Measurements from ENCODE around the gene BANF2. TPM values are rescaled to one million over a fixed set of nuclear protein-coding genes. Genes with fewer than 3 reads are reported as not detected.

BANF2 gene
- total RNA-seq, 1 experiment from 2014 or later, result not detected

DNA sequence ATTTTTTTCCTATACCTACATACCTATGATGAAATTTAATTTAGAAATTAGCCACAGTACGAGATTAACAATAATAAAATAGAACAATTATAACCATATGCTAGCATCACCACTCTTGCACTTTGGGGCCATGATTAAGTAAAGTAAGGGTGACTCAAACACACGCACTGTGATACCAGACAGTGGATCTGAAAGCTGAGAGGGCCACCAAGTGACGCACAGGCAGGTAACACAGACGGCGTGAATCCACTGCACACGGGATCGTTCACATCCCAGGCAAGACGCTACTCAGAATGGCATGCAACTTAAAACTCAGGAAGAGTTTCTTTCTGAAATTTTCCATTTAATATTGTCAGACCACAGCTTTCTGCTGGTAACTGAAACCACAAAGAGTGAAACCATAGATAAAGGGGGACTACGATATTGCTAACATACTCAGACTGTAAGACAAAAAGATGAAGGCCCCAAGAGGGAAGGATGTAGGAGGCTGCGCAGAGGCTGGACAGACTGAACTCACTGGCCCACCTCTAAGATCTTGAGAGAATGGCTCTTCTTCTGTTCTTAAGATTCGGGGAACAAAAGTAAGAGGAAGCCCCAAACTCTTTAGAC is 35.6 kb upstream of the BANF2 start:
- ChIA-PET CTCF (no interaction called here), POLR2A (ENCODE audit: low non-redundant PET) (no interaction called here)
- intact Hi-C loops (cut with micrococcal nuclease; ENCODE audit: unreplicated experiment), result loop anchor here (5.0 to 10.0 kb wide), 2 partner anchors 97 to 331 kb away; no protein-coding TSS in a partner anchor
- TF ChIP-seq, protein P1, sequence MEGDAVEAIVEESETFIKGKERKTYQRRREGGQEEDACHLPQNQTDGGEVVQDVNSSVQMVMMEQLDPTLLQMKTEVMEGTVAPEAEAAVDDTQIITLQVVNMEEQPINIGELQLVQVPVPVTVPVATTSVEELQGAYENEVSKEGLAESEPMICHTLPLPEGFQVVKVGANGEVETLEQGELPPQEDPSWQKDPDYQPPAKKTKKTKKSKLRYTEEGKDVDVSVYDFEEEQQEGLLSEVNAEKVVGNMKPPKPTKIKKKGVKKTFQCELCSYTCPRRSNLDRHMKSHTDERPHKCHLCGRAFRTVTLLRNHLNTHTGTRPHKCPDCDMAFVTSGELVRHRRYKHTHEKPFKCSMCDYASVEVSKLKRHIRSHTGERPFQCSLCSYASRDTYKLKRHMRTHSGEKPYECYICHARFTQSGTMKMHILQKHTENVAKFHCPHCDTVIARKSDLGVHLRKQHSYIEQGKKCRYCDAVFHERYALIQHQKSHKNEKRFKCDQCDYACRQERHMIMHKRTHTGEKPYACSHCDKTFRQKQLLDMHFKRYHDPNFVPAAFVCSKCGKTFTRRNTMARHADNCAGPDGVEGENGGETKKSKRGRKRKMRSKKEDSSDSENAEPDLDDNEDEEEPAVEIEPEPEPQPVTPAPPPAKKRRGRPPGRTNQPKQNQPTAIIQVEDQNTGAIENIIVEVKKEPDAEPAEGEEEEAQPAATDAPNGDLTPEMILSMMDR (conservative IDR thresholded peaks at IDR 0.05; ENCODE audit: low read depth, low read length), result no peak
- no peak for TF ChIP-seq EZH2 (IDR thresholded peaks at IDR 0.05; ENCODE audit: borderline replicate concordance, low read depth, low read length, poor library complexity, severe bottlenecking)
- BruUV-seq (replicated peaks), result no TSS peak
- no peaks in the 10 kb centered on the region for H3K27me3 ChIP-seq (replicated peaks; ENCODE audit: insufficient read depth, low read depth, low read length, poor library complexity)
- H3K9me3 ChIP-seq (ENCODE audit: low read depth, low read length, poor library complexity, severe bottlenecking), result no peaks in the 10 kb centered on the region
- peak overlapping the region; percentile 58 for H3K27ac ChIP-seq (ENCODE audit: low read depth, low read length, poor library complexity, severe bottlenecking)
- peaks cover 60% of the 10 kb centered on the region for H3K4me1 ChIP-seq (ENCODE audit: insufficient read depth, low read length, poor library complexity, severe bottlenecking)
- no peak for DNase-seq (ENCODE audit: low spot score)
- H3K36me3 ChIP-seq (ENCODE audit: insufficient read depth, low read length, poor library complexity, severe bottlenecking), result peaks cover 19% of the 10 kb centered on the region
- H3K4me3 ChIP-seq (ENCODE audit: low read depth, low read length, poor library complexity, severe bottlenecking), result no peak overlapping the region

DNA sequence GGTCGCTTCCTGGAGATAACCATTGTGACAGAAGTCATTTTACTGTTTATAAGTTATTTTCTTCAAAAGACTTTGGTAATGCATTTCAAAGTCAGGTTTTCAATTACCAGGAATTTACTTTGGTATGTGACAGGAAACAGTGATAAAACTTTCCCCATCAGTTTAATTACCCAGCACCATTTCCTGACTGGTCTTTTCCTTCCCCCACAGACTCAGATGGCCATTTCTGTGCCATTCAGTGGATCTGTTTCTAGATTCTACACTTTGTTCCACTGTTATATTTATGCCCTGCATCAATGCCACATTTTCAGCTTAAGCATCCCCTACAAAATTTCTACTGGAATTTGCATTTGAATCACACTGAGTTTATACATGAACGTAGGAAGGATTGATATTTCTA is 34.0 kb upstream of the BANF2 start:
- POLR2A ChIA-PET (ENCODE audit: low non-redundant PET), result no interaction called here
- Histone ChIP-seq H3K9me3 (ENCODE audit: low read depth, low read length, poor library complexity, severe bottlenecking) (no peaks in the 10 kb centered on the region), H3K4me1 (ENCODE audit: insufficient read depth, low read length, poor library complexity, severe bottlenecking) (peaks cover 60% of the 10 kb centered on the region), H3K27me3 (replicated peaks; ENCODE audit: insufficient read depth, low read depth, low read length, poor library complexity) (no peaks in the 10 kb centered on the region), H3K27ac (ENCODE audit: low read depth, low read length, poor library complexity, severe bottlenecking) (peak overlapping the region; percentile 77), H3K4me3 (ENCODE audit: low read depth, low read length, poor library complexity, severe bottlenecking) (peak overlapping the region; percentile 4), H3K36me3 (ENCODE audit: insufficient read depth, low read length, poor library complexity, severe bottlenecking) (peaks cover 9% of the 10 kb centered on the region)
- DNase-seq (ENCODE audit: low spot score), result peak; percentile 93
- CTCF ChIA-PET, result interaction anchor here (1.0 to 1.3 kb wide), 2 partner anchors 17 to 129 kb away, joined by 3 to 6 read pairs; no protein-coding TSS in a partner anchor
- no TSS peak for BruUV-seq (replicated peaks)
- intact Hi-C loops (cut with micrococcal nuclease; ENCODE audit: unreplicated experiment), result loop anchor here (10.0 kb wide), 1 partner anchor 329 kb away; no protein-coding TSS in a partner anchor
- TF ChIP-seq EZH2 (IDR thresholded peaks at IDR 0.05; ENCODE audit: borderline replicate concordance, low read depth, low read length, poor library complexity, severe bottlenecking), result no peak
- TF ChIP-seq, protein P1 (conservative IDR thresholded peaks at IDR 0.05; ENCODE audit: low read depth, low read length), result no peak

DNA sequence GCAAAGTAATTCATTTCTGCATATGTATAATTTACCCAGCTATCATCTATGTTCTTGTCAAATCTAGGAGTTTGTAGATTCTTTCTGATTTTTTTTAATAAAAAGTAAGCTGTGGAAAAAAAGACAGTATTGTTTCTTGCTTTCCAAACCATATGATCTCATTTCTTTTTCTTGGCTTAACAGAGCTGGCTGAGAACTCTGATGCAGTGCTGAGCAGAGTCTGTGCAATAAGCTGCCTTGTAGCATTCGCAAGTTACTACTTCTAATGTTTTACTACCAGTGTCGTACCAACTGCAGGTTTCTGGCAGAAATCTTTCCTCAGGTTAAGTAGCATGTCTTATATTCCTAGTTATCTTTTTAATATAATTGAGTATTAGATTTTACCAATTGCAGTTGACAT is 33.3 kb upstream of the BANF2 start:
- H3K4me1 ChIP-seq (ENCODE audit: insufficient read depth, low read length, poor library complexity, severe bottlenecking), result peaks cover 60% of the 10 kb centered on the region
- H3K36me3 ChIP-seq (ENCODE audit: insufficient read depth, low read length, poor library complexity, severe bottlenecking), result peaks cover 9% of the 10 kb centered on the region
- POLR2A ChIA-PET (ENCODE audit: low non-redundant PET), result no interaction called here
- BruUV-seq (replicated peaks), result no TSS peak
- peak overlapping the region; percentile 77 for H3K27ac ChIP-seq (ENCODE audit: low read depth, low read length, poor library complexity, severe bottlenecking)
- no peaks in the 10 kb centered on the region for H3K9me3 ChIP-seq (ENCODE audit: low read depth, low read length, poor library complexity, severe bottlenecking)
- CTCF ChIA-PET, result interaction anchor here (0.7 to 0.8 kb wide), 3 partner anchors 12 to 129 kb away, joined by 3 read pairs; no protein-coding TSS in a partner anchor
- no peaks in the 10 kb centered on the region for H3K27me3 ChIP-seq (replicated peaks; ENCODE audit: insufficient read depth, low read depth, low read length, poor library complexity)
- intact Hi-C loops (cut with micrococcal nuclease; ENCODE audit: unreplicated experiment), result loop anchor here (10.0 kb wide), 1 partner anchor 328 kb away; no protein-coding TSS in a partner anchor
- TF ChIP-seq, protein P1 (conservative IDR thresholded peaks at IDR 0.05; ENCODE audit: low read depth, low read length), result no peak
- TF ChIP-seq EZH2 (IDR thresholded peaks at IDR 0.05; ENCODE audit: borderline replicate concordance, low read depth, low read length, poor library complexity, severe bottlenecking), result no peak
- DNase-seq (ENCODE audit: low spot score), result peak; percentile 30
- peak overlapping the region; percentile 4 for H3K4me3 ChIP-seq (ENCODE audit: low read depth, low read length, poor library complexity, severe bottlenecking)
